GM18867 (cell line): ENCODE measurements around the gene ITPK1.

Experiments used
- ATAC-seq: cut with Tn5 transposase; IDR thresholded peaks from one replicate; pipeline ENCODE4 v1.9.1; 2021; ENCODE audit warnings: mild to moderate bottlenecking, moderate library complexity; ENCODE audit not compliant: unreplicated experiment

ITPK1 gene

DNA sequence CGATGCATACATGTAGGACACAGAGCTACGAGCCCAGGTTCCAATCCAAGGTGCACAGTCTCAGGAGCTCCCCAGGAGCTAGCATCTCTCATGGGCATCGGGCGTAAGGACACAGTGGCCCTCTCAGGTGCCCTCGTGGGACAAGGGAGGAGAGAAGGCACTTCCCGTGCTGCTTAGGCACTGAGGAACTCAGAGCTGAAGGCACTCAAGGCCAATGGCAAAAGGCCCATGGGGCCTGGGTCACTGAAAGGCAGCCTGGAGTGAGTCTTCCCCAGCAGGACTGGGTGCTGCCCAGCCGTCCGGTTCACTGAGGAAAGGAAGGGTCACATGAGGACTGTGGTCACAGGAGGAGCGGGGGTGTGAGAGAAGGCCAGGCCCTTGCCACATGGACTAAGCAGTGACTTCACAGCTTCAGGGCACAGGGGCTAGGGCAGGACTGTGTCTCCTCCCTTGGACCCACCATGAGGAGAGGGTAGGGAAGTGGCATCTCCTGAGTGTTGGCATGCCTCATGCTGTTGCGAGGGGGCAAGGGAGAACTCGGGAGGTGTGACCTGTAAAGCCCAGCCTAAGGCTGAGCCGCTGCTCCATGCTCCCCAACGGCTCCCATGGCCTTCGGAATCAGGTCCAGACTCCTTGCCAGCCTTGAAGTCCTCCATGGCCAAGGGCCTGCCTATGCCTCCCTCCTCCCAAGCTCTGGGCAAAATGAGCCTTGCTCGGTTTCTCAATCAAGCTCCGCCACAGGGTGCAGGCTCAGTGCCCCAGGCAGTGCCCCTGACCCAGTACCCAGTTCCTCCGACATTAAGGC lies 141.0 kb downstream of the ITPK1 start:
- no peak for ATAC-seq

DNA sequence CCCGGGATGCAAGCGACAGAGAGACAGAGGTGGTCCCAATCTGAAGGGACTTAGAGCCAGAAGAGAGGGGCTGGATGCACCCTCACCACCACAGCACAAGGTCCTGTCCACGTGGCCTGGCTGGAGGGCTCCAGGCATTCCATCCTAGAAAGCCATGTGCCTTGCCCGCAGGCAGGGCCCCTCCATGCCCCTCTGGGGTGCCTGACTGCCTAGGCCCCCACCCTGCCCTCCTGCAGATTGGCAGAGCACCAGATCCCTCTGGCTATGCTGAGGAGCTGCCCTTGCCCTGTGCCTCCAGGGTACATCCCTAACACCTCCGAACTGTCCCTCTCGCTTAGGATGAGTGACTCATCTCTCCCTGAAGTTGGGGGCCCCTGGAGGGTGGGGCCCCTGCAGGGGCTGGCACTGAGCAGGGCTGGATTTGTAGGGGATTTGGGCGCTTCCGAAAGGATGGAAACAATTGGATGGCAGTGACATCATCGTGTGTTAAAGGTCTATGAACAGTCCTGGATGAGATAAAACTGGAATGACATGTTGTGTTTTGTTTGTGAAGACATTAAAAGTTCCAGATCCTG lies 141.8 kb downstream of the ITPK1 start:
- no peak for ATAC-seq

DNA sequence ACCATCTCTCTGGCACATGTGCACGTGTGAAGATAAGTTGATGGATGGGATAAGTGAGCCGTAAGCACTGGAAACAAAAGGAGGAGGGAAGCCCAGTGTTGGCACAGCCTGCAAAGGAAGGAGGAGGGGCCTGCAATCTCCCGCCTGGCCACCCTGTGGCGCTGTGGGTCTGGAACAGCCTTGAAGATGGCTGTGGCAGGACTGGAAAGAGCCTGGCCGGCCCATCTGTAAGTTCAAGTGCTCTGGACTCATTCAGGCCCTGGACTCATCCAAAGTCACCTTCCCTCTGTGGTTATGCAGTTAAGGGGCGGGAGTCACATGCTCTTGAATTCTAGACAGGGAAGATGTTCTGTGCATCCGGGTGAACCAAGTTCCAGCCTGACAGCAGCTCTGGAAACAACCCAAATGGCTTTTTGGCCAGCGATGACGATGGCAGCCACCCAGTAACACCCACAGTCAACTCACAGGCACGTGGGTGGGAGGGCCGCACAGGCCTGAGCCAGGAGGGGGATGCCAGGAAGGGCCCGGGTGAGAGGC lies 142.4 kb downstream of the ITPK1 start:
- ATAC-seq = no peak

DNA sequence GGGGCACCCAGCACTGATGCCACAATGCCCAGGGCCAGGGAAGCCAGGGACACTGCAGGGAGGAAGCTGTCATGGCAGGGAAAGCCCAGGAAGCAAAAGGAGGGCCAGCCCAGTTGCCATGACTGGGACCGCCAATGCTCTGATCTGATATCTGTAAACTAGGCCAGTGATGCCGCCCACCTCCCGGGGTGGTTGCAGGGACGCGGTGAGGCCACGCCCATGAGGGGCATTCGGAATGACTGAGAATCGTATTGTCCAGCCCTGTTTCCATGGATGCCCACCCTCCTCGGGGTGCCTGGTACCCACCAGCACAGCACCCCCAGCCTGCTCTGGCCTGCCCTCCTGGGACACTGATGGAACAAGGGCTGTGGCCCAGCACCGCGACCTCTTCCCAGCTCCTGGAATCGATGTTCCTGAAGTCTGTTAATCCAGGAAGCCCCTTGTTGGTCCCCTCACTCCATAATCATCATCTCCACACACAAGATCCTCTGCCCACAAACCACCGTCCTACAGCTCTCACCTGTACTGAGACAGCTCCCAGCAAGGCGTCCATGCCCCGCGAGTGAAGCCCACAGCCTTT lies 144.0 kb downstream of the ITPK1 start:
- no peak for ATAC-seq

DNA sequence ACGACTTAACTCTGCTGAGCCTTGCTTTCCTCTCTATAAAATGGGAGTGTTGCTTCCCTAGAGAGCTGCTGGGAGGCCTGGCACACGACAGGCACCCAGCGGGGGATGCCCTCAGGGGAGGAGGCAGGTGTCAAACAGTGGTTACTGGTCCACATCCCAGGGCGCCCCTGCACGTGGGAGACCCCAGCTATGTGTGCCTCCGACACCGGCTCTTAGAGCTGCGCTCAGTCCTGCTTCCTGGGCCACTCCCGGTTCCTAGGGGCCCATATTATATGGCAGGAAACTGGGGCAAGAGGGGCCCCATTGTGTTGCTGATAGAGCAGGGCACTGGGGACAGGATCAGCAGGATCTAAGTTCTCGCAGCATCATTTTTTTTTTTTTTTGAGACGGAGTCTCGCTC lies 145.5 kb downstream of the ITPK1 start:
- no peak for ATAC-seq

DNA sequence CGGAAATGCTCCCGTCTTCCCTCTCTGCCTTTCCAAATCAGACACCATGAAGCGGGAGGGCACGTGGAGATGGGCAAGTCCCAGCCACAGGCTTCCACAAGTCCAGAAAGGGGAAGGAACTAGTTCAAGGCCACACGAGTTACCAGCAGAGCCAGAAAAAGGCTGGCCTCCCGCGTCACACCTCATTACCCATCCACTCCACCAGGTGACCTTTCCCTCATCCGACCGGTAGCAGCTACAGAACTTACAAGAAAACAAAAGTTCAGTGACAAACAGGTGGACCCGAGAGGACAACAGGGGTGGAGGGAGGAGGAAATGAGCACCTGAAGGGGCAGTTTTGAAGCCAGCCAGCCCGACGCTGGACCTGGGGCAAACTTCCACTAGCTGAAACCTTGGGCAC lies 145.9 kb downstream of the ITPK1 start:
- ATAC-seq = no peak

DNA sequence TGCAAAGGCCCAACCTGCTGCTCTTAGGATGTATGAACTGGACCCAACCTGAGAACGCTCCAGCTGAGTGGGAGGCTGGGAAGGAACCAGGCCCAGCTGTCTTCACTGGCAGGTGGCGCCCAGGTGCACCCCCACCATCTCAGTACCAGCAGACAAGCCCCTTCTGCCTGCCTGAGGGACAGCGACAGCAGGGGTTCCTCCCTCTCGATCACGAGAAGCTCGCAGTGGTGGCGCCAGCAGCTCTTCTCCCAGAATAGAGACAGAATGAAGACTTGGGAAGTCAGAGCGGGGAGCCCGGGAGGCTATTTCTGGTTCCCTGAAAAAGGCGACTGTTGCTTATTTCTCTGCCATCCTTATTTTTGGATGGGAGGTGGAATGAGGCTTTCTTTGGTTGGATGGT lies 146.3 kb downstream of the ITPK1 start:
- ATAC-seq = no peak

DNA sequence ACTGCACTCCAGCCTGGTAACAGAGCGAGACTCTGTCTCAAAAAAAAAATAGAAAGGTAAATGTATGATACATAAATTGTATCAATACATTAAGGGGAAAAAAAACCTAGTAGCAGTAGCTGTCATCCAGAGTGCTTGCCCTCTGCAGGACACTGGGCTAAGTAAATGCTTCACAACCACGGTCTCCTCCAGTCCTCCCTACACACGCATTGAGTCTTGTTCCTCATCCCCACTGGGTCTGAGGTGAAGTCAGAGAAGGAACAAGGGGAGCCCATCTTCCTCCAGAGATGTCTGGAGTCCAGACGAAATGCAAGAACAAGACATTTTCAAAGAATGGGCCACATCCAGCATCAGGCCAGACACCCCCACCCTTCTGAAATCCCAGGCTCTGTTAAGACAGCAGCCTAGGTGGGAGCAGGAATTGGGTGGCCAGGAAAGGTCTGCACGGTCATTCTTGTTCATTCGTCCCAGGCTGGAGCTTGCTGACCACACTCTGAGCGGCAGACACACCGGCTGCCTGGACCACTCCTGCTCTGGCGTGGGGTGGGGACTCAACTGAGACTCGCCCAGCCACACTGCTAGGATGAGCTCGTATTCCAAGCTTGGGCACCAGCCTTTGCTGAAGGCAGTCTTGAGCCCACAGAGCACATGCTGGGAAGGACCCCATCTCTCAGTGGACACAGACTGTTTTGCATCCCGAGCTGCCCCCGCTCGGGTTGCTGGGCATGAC lies 147.3 kb downstream of the ITPK1 start:
- no peak for ATAC-seq

DNA sequence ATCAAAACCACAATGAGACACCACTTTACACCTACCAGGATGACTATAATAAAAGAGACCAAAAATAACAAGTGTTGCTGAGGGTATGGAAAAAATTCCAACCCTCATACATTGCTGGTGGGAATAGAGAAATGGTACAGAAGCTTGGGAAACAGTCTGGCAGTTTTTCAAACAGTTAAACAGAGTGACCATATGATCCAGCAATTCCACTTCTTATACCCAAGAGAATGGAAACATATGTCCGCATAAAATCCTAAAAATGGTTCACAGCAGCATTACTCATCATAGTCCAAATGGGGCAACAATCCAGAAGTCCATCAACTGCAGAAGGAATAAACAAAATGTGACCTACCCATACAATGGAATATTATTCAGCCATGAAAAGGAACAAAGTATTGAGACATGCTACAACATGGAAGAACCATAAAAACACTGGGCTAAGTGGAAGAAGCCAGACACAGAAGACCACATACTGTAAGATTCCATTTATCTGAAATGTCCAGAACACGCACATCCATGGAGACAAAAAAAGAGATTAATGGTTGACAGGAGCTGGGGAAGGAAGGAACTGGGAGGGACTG lies 148.3 kb downstream of the ITPK1 start:
- ATAC-seq = no peak

DNA sequence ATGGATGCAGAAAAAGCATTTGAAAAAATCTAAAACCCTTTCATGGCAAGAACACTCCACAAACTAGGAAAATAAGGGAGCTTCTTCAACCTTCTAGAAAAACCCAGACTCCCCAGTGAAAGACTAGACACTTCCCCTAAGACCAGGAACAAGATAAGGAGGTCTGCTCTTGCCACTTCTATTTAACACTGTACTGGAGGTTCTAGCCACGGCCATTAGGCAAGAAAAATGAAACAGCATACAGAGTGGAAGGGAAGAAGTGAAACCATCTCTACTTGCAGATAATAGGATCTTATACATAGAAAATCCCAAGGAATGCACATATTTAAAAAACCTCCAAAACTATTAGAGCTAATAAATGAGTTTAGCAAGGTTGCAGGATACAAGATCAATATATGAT lies 150.4 kb downstream of the ITPK1 start:
- ATAC-seq = no peak

DNA sequence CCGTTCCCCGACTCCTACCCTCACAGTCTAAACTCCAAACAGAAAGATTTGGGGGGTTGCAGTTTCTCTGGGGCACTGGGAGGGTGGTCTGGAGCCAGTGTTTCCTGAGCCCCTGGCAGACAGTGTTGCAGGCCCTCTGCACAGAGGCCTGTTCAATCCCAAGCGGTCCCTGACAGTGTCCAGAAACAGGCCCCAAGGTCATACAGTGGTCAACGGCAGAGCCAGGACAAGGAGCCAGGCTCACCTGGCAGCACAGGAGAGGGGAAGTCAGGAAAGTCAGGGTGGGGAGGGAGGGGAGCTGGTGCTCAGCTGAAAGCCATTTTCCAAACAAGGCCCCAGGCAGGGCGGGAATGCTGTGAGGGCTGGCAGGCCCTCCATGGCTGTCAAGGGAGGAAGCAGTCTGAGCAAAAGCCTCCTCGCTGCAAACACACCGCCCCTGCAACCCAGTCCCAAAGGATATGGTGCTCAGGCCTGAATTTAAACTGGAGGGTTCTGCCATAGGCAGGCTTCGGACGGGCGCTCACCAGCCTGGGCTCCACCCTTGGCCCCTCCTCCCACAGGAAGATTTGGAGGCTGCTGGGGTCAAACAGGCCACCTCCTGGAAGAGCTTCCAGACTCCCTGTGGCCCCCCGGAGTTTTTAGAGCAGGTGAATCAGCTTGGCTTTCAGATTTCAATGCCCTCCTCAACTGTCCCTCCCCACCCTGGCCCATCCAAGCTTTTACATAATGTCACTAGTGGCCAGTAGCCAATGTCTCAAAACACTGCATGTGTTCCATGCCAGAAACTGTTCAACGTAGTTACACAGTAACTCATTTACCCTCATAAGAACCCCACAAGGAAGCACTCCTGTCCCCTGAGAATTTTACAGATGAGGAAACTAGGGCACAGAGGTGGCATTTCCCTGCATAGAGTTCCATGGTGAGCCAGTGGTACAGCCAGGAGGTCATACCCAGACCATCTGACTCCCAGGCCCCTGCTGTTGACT lies 151.3 kb downstream of the ITPK1 start:
- ATAC-seq = no peak

DNA sequence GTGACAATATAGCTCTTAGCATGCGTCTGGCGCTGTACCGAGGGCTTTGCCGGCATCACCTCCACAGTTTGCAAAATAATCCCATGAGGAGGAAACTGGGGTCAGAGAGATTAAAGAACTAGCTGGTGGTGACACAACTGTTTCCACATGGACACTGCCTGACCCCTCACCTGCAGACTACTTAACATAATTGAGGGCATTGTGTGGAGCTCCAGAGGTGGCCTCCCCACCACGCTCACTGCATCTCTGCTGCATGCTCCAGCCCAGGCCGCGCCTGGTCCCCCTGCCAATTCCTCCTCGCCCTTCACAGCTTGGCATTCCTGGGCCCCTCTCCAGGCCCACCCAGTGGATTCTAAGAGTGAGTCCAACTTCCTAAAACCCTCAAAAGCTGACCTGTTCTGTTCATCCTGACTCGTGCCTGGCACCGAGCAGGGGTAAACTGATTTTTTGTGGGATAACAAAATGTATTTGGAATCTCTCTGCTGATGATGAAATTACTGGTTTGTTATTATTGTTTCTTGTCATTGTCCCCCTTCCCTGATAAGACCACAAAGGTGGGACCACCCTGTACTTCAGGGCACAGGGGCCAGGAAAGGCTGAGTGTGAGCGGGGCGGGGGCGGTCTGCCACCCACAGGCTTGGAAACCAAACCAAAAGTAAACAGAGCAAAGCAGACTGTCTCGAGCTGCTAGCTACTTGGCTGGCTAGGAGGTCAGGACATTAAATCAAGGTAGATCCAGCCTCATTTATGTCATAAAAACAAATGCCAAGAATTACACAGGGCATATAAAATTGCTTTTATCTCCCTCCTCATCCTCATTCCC lies 152.2 kb downstream of the ITPK1 start:
- ATAC-seq = no peak

DNA sequence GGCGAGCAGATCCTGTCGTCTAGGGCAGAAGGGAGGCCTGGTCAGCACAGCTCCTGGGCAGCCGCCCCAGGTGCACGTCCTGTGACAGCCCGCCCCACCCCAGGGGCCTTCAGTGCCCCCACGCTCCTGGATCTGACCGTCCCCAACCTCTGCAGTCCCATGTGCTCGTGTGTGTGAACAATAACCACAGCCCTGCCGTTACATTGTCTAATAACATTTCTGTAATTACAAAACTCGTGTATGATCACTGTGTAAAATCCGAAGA lies 153.0 kb downstream of the ITPK1 start:
- no peak for ATAC-seq

DNA sequence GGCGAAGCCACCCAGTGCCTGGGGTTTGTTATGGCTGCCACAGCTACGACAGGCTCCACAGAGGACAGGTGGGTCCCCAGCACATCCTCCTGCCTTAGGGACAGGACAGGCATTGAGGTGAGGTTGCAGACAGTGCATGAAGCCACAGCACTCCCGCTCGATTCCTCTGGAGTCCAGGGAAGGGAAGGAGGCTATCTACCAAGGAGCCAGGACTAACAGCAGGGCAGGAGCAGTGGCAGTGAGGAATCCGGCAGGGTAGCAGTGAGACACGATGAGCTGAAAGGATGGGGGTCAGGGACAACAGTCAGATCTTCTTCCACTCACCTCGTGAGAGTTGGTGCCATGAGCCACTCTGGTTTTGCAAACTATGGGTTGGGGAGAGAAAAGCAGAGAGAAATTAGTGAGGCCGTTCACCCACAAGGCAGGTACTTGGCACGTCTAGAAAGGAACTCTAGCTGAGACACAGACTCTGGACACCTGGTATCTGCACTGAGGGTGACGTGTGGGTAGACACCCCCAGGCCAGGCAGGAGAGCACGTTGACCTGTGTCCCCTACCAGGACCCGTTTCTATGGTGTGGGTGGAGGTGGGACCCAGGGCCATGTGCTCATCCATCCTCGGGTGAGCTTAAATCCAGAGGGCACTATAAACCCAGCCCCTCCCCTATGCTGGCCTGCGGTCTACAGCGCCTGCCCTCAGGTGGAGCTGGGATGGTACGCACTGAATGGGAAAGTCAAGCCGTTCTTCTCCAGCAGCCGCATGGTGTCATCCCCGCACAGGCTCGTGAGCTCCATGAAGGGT lies 153.5 kb downstream of the ITPK1 start:
- ATAC-seq = no peak

DNA sequence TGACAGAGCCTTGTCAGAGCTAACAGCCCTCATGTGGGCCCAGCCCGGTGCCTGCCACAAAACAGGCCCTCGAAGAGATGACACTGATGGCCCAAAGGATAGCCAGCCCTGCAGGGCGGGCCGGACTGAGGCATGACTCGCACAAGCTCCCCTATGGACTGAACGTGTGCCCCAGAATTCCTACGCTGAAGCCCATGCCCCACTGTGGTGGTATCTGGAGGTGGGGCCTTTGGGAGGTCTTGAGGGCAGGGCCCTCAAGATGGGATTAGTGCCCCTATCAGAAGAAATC lies 154.2 kb downstream of the ITPK1 start:
- ATAC-seq = no peak

DNA sequence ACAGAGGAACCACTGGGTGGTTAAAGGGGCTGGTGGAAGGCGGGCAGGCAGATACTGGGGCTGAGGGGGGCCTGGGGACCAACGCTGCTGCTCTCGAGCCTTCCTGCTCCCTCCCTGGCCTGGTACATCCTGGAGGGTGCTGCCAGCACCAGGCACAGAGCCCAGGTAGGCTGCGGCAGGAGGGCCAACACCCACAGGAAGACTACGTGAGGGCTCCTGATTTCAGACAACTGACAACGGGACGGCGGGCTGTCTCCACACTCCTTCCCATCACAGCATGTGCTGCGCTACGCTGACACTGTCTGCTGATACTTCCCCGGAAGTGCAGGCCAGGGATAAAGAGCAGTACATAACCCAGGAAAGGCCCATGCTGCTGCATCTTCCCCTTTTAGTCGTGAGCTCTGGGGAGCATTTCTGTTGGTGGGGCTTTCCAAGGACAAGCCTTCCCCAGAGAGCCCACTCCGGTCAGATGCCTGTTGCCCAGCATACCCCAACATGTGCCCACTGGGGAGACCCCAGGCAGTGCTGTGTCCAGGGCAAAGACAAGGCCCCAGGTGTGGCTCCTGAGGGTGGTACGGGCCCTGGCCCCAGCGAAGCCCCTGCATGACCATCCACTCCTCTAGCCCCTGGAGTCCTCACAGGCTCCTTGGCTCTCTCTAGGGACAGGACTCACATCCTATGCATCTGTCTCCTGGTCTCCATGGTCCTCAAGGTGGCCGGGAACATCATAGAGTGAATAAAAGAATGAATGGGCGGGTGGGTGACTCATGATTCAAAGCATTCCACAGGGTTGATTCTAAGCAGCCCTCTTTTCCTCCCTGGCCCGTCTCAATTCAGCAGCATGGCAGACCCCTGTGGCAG lies 154.8 kb downstream of the ITPK1 start:
- no peak for ATAC-seq

DNA sequence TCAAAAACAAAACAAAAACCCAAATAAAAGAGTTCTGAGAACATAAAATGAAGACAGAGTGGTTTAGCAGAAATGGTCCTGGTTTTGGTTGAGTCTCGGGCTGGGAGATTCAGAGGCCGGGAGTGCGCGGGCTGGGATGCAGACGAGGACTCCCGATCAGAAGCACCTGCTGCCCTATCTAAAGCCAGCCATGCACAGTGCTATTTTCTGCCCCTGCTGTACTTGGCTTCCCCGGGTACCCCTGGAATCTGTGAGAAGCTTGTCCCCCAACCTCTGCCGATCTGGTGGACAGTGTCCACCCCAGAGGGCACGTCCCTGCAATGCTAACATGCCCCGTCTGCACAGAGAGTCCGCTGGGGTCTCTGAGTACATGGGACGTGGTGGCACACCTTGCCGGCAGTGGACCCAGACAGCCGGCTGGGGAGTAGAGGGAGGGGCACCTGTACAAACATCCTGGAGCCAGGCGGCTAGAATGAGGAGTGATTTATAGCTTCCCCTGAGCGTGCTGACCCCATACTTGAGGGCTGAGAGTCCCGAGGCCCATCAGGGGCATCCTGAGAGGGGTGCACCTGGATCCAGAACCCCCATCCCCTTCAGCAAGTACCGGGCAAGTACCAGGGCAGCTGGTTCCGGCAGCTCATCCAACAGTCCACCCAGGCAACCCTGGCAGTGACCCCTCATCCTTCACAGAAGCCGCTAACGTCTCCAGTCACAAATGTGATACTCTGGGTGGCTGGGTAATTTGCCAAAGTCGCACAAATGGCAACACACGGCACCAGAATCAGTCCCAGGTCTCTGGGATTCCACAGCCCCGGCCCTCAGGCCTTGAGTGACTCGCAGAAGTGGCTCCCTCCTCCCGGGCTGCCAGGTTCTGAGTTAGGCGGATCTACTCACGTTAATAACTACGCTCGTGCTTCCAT lies 155.7 kb downstream of the ITPK1 start:
- no peak for ATAC-seq
